Measurements from ENCODE around the gene SLC44A1. TPM values are rescaled to one million over a fixed set of nuclear protein-coding genes. Genes with fewer than 3 reads are reported as not detected.

The SLC44A1 gene
- polyA plus RNA-seq, 1 experiment: 6.6 TPM

DNA sequence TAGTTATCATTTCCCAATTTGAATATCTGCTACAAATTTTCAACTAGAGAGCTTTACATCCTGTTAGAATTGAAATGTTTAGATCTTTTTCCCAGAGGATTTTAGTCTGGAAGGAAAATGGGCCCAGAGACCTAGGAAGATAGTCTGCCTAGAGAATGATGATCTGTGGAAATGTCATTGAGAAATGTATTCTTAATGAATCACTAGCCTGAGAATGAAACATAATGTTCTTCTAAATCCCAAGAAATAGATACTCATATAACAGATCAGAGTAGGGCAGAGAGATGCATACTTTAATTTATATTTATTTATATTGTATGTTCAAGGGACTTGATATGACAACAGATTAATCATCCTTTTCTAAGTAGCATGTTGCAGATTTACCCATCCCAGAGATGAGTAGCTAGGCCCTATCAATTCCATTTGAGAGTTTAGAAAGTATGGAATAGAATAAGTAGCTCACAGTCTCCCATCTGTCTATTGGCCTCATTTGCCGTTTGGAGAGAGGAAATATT is 25.1 kb upstream of the SLC44A1 start:
- CTCF ChIA-PET: interaction anchor here (1.2 to 1.5 kb wide), 2 partner anchors 11 to 58 kb away, joined by 3 read pairs; no protein-coding TSS in a partner anchor
- H3K36me3 ChIP-seq (ENCODE audit: control insufficient read depth, insufficient read depth, low read length): no peaks in the 10 kb centered on the region; the same call in 1 of the 2 replicates
- TF ChIP-seq, protein P1, sequence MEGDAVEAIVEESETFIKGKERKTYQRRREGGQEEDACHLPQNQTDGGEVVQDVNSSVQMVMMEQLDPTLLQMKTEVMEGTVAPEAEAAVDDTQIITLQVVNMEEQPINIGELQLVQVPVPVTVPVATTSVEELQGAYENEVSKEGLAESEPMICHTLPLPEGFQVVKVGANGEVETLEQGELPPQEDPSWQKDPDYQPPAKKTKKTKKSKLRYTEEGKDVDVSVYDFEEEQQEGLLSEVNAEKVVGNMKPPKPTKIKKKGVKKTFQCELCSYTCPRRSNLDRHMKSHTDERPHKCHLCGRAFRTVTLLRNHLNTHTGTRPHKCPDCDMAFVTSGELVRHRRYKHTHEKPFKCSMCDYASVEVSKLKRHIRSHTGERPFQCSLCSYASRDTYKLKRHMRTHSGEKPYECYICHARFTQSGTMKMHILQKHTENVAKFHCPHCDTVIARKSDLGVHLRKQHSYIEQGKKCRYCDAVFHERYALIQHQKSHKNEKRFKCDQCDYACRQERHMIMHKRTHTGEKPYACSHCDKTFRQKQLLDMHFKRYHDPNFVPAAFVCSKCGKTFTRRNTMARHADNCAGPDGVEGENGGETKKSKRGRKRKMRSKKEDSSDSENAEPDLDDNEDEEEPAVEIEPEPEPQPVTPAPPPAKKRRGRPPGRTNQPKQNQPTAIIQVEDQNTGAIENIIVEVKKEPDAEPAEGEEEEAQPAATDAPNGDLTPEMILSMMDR (IDR thresholded peaks at IDR 0.05; ENCODE audit: insufficient read depth, low read depth, low read length): no peak
- H3K4me3 ChIP-seq (ENCODE audit: low read depth, low read length): no peak overlapping the region
- H3K27me3 ChIP-seq (ENCODE audit: control insufficient read depth, insufficient read depth, low read length): no peaks in the 10 kb centered on the region
- POLR2A ChIA-PET: no interaction called here
- no peak for DNase-seq (ENCODE audit: low read depth)

DNA sequence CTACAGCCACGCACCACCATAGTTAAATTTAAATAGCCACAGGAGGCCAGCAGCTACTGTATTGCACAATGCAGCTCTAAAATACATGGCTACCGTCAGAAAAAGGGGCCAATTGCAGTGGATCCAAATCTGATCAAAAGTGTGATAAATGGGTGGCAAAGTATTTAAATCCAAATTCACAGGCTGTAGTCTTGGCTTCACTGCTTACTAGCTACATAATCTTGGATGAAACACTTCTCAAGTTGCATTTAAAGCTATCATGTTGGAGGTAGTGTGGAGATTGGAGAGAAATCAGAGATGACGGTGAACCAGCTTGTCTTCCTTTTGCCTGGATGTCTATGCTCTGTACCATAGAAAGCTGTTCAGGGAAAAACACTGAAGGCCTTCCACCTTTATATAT is 24.0 kb upstream of the SLC44A1 start:
- no peak for DNase-seq (ENCODE audit: low read depth)
- TF ChIP-seq, protein P1 (IDR thresholded peaks at IDR 0.05; ENCODE audit: insufficient read depth, low read depth, low read length): no peak
- POLR2A ChIA-PET: no interaction called here
- CTCF ChIA-PET: interaction anchor here (1.2 to 1.5 kb wide), 2 partner anchors 16 to 59 kb away, joined by 3 read pairs; no protein-coding TSS in a partner anchor
- H3K4me3 ChIP-seq (ENCODE audit: low read depth, low read length): no peak overlapping the region
- no peaks in the 10 kb centered on the region; the same call in 1 of the 2 replicates for H3K36me3 ChIP-seq (ENCODE audit: control insufficient read depth, insufficient read depth, low read length)
- no peaks in the 10 kb centered on the region for H3K27me3 ChIP-seq (ENCODE audit: control insufficient read depth, insufficient read depth, low read length)

DNA sequence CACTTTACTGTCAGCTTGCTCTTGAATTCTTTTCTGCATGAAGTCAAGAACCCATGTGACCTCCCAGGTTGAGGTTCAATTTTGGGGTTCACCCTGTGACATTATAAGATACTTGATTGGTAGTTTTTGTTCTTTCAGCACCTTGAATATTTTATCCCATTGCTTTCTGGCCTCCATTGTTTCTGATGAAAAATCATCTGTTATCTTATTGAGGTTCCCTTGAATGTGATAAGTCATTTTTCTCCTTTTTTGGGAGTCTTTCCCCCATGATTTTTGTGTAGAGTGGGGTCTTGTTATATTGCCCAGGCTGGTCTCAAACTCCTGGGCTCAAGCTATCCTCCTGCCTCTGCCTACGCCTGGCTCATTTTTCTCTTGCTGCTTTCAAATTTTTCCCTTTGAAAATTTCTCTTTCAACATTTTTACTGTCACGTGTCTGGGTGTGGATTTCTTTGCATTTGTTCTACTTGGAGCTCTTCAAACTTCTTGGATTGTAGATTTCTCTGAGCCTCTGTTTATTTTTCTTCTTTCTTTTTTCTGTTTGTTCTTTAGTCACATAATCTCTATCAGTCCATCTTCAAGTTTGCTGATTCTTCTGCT is 20.8 kb upstream of the SLC44A1 start:
- Histone ChIP-seq H3K27me3 (ENCODE audit: control insufficient read depth, insufficient read depth, low read length) (no peaks in the 10 kb centered on the region), H3K36me3 (ENCODE audit: control insufficient read depth, insufficient read depth, low read length) (no peaks in the 10 kb centered on the region; the same call in 1 of the 2 replicates), H3K4me3 (ENCODE audit: low read depth, low read length) (no peak overlapping the region)
- ChIA-PET POLR2A (no interaction called here), CTCF (no interaction called here)
- TF ChIP-seq, protein P1 (IDR thresholded peaks at IDR 0.05; ENCODE audit: insufficient read depth, low read depth, low read length): no peak
- no peak for DNase-seq (ENCODE audit: low read depth)

DNA sequence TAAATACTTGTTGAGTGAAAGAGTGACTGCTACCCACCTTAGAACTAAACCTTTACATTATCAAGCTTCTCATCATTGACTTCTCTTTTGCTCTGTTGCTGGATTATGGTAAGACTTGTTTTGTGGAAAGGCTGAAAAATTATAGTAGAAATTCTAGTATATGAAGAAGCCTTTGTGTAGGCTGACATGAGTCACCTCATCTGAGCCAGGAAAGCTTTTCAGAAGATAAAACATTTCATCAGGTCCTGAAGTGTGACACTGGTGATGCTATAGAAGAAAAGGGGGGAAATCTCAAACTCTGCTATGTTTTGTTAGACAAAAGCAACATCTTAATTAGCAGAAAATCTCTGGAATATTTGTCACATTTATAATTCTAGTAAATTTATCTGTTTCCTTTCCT is 18.4 kb upstream of the SLC44A1 start:
- ChIA-PET POLR2A (no interaction called here), CTCF (no interaction called here)
- Histone ChIP-seq H3K4me3 (ENCODE audit: low read depth, low read length) (no peak overlapping the region), H3K27me3 (ENCODE audit: control insufficient read depth, insufficient read depth, low read length) (no peaks in the 10 kb centered on the region), H3K36me3 (ENCODE audit: control insufficient read depth, insufficient read depth, low read length) (no peaks in the 10 kb centered on the region; the same call in 1 of the 2 replicates)
- DNase-seq (ENCODE audit: low read depth): no peak
- TF ChIP-seq, protein P1 (IDR thresholded peaks at IDR 0.05; ENCODE audit: insufficient read depth, low read depth, low read length): no peak

DNA sequence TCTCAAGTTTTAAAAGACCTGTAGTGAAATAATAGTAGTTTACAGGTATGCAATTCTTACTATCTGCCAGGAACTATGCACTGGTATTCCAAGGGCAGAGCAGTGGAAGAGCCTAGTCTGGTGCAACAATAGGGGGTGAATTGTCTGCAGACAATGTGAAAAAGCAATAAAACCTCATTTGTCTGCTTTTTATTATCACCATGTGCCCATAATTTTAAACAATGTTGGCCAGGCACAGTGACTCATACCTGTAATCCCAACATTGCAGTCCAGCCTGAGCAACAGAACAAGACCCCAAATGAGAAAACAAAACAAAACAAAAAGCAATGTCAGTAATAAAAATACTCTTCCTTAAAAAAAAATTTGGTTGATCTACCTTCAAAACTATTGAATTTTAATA is 12.2 kb upstream of the SLC44A1 start:
- no peak overlapping the region for H3K4me3 ChIP-seq (ENCODE audit: low read depth, low read length)
- H3K27me3 ChIP-seq (ENCODE audit: control insufficient read depth, insufficient read depth, low read length): no peaks in the 10 kb centered on the region
- DNase-seq (ENCODE audit: low read depth): no peak
- POLR2A ChIA-PET: no interaction called here
- H3K36me3 ChIP-seq (ENCODE audit: control insufficient read depth, insufficient read depth, low read length): no peaks in the 10 kb centered on the region
- CTCF ChIA-PET: no interaction called here
- TF ChIP-seq, protein P1 (IDR thresholded peaks at IDR 0.05; ENCODE audit: insufficient read depth, low read depth, low read length): no peak
